H7 (cell line): Measurements from ENCODE around the gene KHDC4. TPM values are rescaled to one million over a fixed set of nuclear protein-coding genes. Genes with fewer than 3 reads are reported as not detected.
"Not testable (repeated sequence)": the region's sequence is repeated elsewhere in the genome, so short reads cannot be mapped to it uniquely, and the experiment has no call there.

Source experiments
- DNase-seq: peaks from one replicate; pipeline ENCODE4 v3.0.0; 2012
- H3K27me3 ChIP-seq: 2 replicates; pipeline ENCODE4 v1.6.0; 2011; ENCODE audit warnings: mild to moderate bottlenecking, low read length; ENCODE audit not compliant: control insufficient read depth, insufficient read depth
- H3K36me3 ChIP-seq: replicated peaks from 2 replicates; pipeline ENCODE4 v1.5.1; 2011; ENCODE audit warnings: low read length; ENCODE audit not compliant: control insufficient read depth, insufficient read depth
- H3K4me3 ChIP-seq: 2 replicates; pipeline ENCODE4 v1.5.1; 2011; ENCODE audit warnings: low read depth, mild to moderate bottlenecking, control low read depth, low read length, moderate library complexity; ENCODE audit not compliant: insufficient read depth
- total RNA-seq: library from RNA; depleted of rRNA; stranded (reverse); fragments of >200 nt; shearing (Covaris generic); gene quantifications from 2 replicates; pipeline ENCODE4 v1.2.3, GENCODE V29; 2014

KHDC4 gene
- total RNA-seq, 1 experiment from 2014 or later, result 58.4 TPM

- Histone ChIP-seq H3K4me3 (no peak overlapping the region), H3K27me3 (no peaks in the 10 kb centered on the region), H3K36me3 (no peaks in the 10 kb centered on the region)
- no peak for DNase-seq
These were observed 6.3 kb upstream of the KHDC4 start for GRCh38 chr1:155940482-155940992.

GRCh38 chr1:155938220-155938627, 4.0 kb upstream of the KHDC4 start:
- H3K27me3 ChIP-seq, result no peaks in the 10 kb centered on the region
- H3K4me3 ChIP-seq, result no peak overlapping the region
- H3K36me3 ChIP-seq, result no peaks in the 10 kb centered on the region; the same call in 1 of the 2 replicates
- peak; percentile 85 for DNase-seq

GRCh38 chr1:155934936-155935590, 850 bp upstream of the KHDC4 start:
- no peak for DNase-seq
- no peaks in the 10 kb centered on the region for H3K27me3 ChIP-seq
- peaks cover 19% of the 10 kb centered on the region for H3K36me3 ChIP-seq
- peak overlapping the region; percentile 87 for H3K4me3 ChIP-seq

GRCh38 chr1:155933591-155934096, 569 bp downstream of the KHDC4 start:
- H3K4me3 ChIP-seq, result peak overlapping the region; percentile 87
- peak; percentile 53 for DNase-seq

GRCh38 chr1:155932487-155932886, 1.7 kb downstream of the KHDC4 start:
- no peak for DNase-seq
- Histone ChIP-seq H3K4me3 (no peak overlapping the region), H3K27me3 (no peaks in the 10 kb centered on the region), H3K36me3 (peaks cover 32% of the 10 kb centered on the region)

More at GRCh38 chr1:155933591-155934096, 569 bp downstream of the KHDC4 start:
- Histone ChIP-seq H3K27me3 (no peaks in the 10 kb centered on the region), H3K36me3 (peaks cover 27% of the 10 kb centered on the region)

GRCh38 chr1:155932081-155932480, 2.1 kb downstream of the KHDC4 start:
- no peaks in the 10 kb centered on the region for H3K27me3 ChIP-seq
- DNase-seq, result no peak
- no peak overlapping the region for H3K4me3 ChIP-seq
- peaks cover 35% of the 10 kb centered on the region for H3K36me3 ChIP-seq

GRCh38 chr1:155931332-155932038, 2.7 kb downstream of the KHDC4 start:
- Histone ChIP-seq H3K27me3 (no peaks in the 10 kb centered on the region), H3K4me3 (no peak overlapping the region), H3K36me3 (peaks cover 40% of the 10 kb centered on the region)
- no peak for DNase-seq

- peaks cover 46% of the 10 kb centered on the region for H3K36me3 ChIP-seq
These were observed 3.5 kb downstream of the KHDC4 start for GRCh38 chr1:155930725-155931124.

GRCh38 chr1:155929057-155929456, 5.2 kb downstream of the KHDC4 start:
- Histone ChIP-seq H3K36me3 (peaks cover 53% of the 10 kb centered on the region), H3K27me3 (no peaks in the 10 kb centered on the region), H3K4me3 (no peak overlapping the region)
- no peak for DNase-seq

More at GRCh38 chr1:155930725-155931124, 3.5 kb downstream of the KHDC4 start:
- H3K4me3 ChIP-seq, H3K27me3 ChIP-seq, DNase-seq: not testable (repeated sequence)

- DNase-seq, result no peak
- Histone ChIP-seq H3K36me3 (peaks cover 55% of the 10 kb centered on the region), H3K27me3 (no peaks in the 10 kb centered on the region), H3K4me3 (no peak overlapping the region)
These were observed 8.7 kb downstream of the KHDC4 start for GRCh38 chr1:155925506-155925905.

GRCh38 chr1:155920717-155921116, 13.5 kb downstream of the KHDC4 start:
- Histone ChIP-seq H3K4me3 (no peak overlapping the region), H3K36me3 (peaks cover 46% of the 10 kb centered on the region)

GRCh38 chr1:155919801-155920200, 14.4 kb downstream of the KHDC4 start:
- Histone ChIP-seq H3K36me3 (peaks cover 41% of the 10 kb centered on the region), H3K4me3 (no peak overlapping the region), H3K27me3 (no peaks in the 10 kb centered on the region)
- no peak for DNase-seq

More at GRCh38 chr1:155920717-155921116, 13.5 kb downstream of the KHDC4 start:
- no peak for DNase-seq
- H3K27me3 ChIP-seq, result no peaks in the 10 kb centered on the region

- Histone ChIP-seq H3K4me3 (no peak overlapping the region), H3K27me3 (no peaks in the 10 kb centered on the region), H3K36me3 (peaks cover 43% of the 10 kb centered on the region)
- DNase-seq, result no peak
These were observed 15.6 kb downstream of the KHDC4 start for GRCh38 chr1:155918660-155919059.

GRCh38 chr1:155913969-155914757, 20.1 kb downstream of the KHDC4 start:
- no peak for DNase-seq
- H3K27me3 ChIP-seq, result no peaks in the 10 kb centered on the region
- no peak overlapping the region for H3K4me3 ChIP-seq
- peaks cover 31% of the 10 kb centered on the region for H3K36me3 ChIP-seq
